Measurements from ENCODE around the gene ENGASE.

ENGASE gene

GRCh38 chr17:79104898-79105600 is 30.4 kb downstream of the ENGASE start:
- no peaks in the 10 kb centered on the region for H3K27me3 ChIP-seq (ENCODE audit: control insufficient read depth, insufficient read depth, low read length)
- no peak overlapping the region for H3K9ac ChIP-seq (ENCODE audit: low read length)
- no peaks in the 10 kb centered on the region for H3K4me1 ChIP-seq (ENCODE audit: control insufficient read depth, low read depth, low read length)
- no peak overlapping the region for H3K4me3 ChIP-seq (ENCODE audit: low read length)
- H3K9me3 ChIP-seq (ENCODE audit: control insufficient read depth, low read depth, low read length), result no peaks in the 10 kb centered on the region
- no peaks in the 10 kb centered on the region for H3K36me3 ChIP-seq (ENCODE audit: control insufficient read depth, low read depth, low read length)
- H3K27ac ChIP-seq (ENCODE audit: low read length), result no peak overlapping the region

- Histone ChIP-seq H3K4me1 (ENCODE audit: control insufficient read depth, low read depth, low read length) (no peaks in the 10 kb centered on the region), H3K9ac (ENCODE audit: low read length) (no peak overlapping the region), H3K36me3 (ENCODE audit: control insufficient read depth, low read depth, low read length) (no peaks in the 10 kb centered on the region), H3K27me3 (ENCODE audit: control insufficient read depth, insufficient read depth, low read length) (no peaks in the 10 kb centered on the region), H3K9me3 (ENCODE audit: control insufficient read depth, low read depth, low read length) (no peaks in the 10 kb centered on the region), H3K4me3 (ENCODE audit: low read length) (no peak overlapping the region), H3K27ac (ENCODE audit: low read length) (no peak overlapping the region)
Observed at GRCh38 chr17:79105937-79106336, 31.3 kb downstream of the ENGASE start.

GRCh38 chr17:79106958-79107357 is 32.3 kb downstream of the ENGASE start:
- no peak overlapping the region for H3K4me3 ChIP-seq (ENCODE audit: low read length)
- no peak overlapping the region for H3K9ac ChIP-seq (ENCODE audit: low read length)
- no peaks in the 10 kb centered on the region for H3K36me3 ChIP-seq (ENCODE audit: control insufficient read depth, low read depth, low read length)
- no peak overlapping the region for H3K27ac ChIP-seq (ENCODE audit: low read length)
- no peaks in the 10 kb centered on the region for H3K27me3 ChIP-seq (ENCODE audit: control insufficient read depth, insufficient read depth, low read length)
- no peaks in the 10 kb centered on the region for H3K4me1 ChIP-seq (ENCODE audit: control insufficient read depth, low read depth, low read length)
- no peaks in the 10 kb centered on the region for H3K9me3 ChIP-seq (ENCODE audit: control insufficient read depth, low read depth, low read length)

DNA sequence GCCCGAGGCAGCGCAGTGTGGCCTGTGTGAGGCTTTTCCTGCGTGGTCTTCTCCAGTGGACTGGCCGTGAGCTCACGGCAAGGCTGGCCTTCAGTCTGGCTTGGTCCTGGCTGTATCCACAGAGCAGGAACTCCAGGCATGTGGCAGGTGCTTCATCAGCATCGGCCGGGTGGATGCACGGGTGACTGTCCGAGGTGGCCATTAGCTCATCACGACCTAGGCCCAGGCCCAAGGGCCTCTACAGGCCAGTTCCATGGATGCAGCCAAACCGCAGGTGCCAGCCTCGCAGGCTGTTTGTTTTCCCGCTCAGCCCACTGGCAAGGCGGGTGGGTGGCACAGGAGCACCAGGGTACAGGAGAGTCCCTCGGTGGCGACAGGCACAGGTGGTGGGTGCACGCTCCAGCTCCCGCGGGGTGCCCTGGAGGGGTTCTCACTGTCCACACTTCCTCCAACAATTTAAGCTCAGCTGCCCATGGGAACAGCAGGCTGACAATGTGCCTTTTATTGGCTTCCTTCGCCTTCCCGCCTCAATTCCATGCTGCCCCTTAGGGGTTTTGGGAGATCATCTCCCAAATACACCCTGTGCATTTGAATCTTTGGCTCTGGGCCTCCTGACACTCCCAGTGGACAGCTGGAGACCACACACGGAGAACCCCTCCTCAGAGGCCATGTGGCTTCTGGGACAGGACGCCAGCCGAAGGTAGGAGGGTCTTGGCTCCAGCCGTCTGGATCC is 33.0 kb downstream of the ENGASE start:
- H3K4me3 ChIP-seq (ENCODE audit: low read length), result no peak overlapping the region
- H3K9ac ChIP-seq (ENCODE audit: low read length), result no peak overlapping the region
- H3K27ac ChIP-seq (ENCODE audit: low read length), result no peak overlapping the region
- H3K4me1 ChIP-seq (ENCODE audit: control insufficient read depth, low read depth, low read length), result no peaks in the 10 kb centered on the region
- no peaks in the 10 kb centered on the region for H3K27me3 ChIP-seq (ENCODE audit: control insufficient read depth, insufficient read depth, low read length)
- H3K9me3 ChIP-seq (ENCODE audit: control insufficient read depth, low read depth, low read length), result no peaks in the 10 kb centered on the region
- H3K36me3 ChIP-seq (ENCODE audit: control insufficient read depth, low read depth, low read length), result no peaks in the 10 kb centered on the region

DNA sequence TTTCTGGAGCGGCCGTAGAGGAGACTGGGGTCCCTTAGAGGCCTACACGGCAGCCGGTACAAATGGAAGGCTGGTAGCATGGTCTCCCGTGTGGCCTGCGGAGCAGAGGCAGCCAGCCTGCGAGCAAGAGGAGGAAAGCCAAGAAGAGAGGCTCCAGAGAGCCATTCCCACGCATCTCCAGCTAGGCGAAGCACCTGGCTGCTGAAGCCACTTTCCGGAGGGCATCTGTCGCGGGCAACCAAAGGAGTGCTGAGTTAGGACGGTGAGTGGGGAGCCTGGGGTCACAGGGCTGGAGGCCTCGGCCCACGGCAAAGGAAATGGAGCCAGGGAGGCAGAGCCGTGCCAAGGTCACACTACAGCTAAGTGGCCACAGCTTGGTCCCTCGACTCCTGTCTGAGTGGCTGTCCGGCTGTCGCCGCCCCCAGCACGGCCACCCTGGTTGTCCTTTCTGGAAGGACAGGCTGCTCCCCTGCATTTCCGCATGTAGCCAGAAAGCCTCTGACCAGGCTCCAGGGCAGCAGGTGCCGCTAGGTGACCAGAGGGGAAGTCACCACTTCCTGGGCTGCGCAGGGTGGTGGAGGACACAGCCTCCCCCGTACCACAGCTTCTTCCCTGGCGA is 33.7 kb downstream of the ENGASE start:
- H3K9ac ChIP-seq (ENCODE audit: low read length), result no peak overlapping the region
- no peak overlapping the region for H3K4me3 ChIP-seq (ENCODE audit: low read length)
- no peaks in the 10 kb centered on the region for H3K4me1 ChIP-seq (ENCODE audit: control insufficient read depth, low read depth, low read length)
- H3K9me3 ChIP-seq (ENCODE audit: control insufficient read depth, low read depth, low read length), result no peaks in the 10 kb centered on the region
- H3K36me3 ChIP-seq (ENCODE audit: control insufficient read depth, low read depth, low read length), result no peaks in the 10 kb centered on the region
- no peak overlapping the region for H3K27ac ChIP-seq (ENCODE audit: low read length)
- H3K27me3 ChIP-seq (ENCODE audit: control insufficient read depth, insufficient read depth, low read length), result no peaks in the 10 kb centered on the region

- H3K9me3 ChIP-seq (ENCODE audit: control insufficient read depth, low read depth, low read length), result no peaks in the 10 kb centered on the region
- H3K4me1 ChIP-seq (ENCODE audit: control insufficient read depth, low read depth, low read length), result no peaks in the 10 kb centered on the region
- H3K9ac ChIP-seq (ENCODE audit: low read length), result no peak overlapping the region
- H3K36me3 ChIP-seq (ENCODE audit: control insufficient read depth, low read depth, low read length), result no peaks in the 10 kb centered on the region
- H3K4me3 ChIP-seq (ENCODE audit: low read length), result no peak overlapping the region
- H3K27ac ChIP-seq (ENCODE audit: low read length), result no peak overlapping the region
- H3K27me3 ChIP-seq (ENCODE audit: control insufficient read depth, insufficient read depth, low read length), result no peaks in the 10 kb centered on the region
Observed at GRCh38 chr17:79108870-79109269, 34.2 kb downstream of the ENGASE start.

DNA sequence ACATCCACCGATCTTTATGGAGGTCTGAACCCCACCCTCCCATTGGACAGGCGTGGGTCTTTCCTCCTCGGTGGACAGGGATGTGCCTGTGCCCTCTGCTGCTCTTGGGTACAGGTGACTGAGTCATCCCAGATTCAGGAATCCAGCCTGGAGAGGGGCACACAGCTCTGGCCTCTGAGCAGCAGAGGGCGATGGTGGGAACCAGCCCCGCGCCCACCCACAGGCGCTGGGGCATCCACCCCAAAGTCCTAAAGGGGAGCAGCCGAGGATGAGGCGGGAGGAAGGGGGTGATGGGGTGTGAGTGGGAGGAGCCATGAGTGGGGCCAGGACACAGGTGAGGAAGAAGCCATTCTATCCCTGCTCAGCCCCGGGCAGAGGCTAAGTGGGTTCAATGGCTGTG is 35.0 kb downstream of the ENGASE start:
- H3K4me1 ChIP-seq (ENCODE audit: control insufficient read depth, low read depth, low read length), result no peaks in the 10 kb centered on the region
- H3K9me3 ChIP-seq (ENCODE audit: control insufficient read depth, low read depth, low read length), result no peaks in the 10 kb centered on the region
- no peaks in the 10 kb centered on the region for H3K36me3 ChIP-seq (ENCODE audit: control insufficient read depth, low read depth, low read length)
- H3K4me3 ChIP-seq (ENCODE audit: low read length), result no peak overlapping the region
- no peak overlapping the region for H3K9ac ChIP-seq (ENCODE audit: low read length)
- H3K27ac ChIP-seq (ENCODE audit: low read length), result no peak overlapping the region
- H3K27me3 ChIP-seq (ENCODE audit: control insufficient read depth, insufficient read depth, low read length), result no peaks in the 10 kb centered on the region

GRCh38 chr17:79111097-79111496 is 36.5 kb downstream of the ENGASE start:
- Histone ChIP-seq H3K27ac (ENCODE audit: low read length) (no peak overlapping the region), H3K9me3 (ENCODE audit: control insufficient read depth, low read depth, low read length) (no peaks in the 10 kb centered on the region), H3K36me3 (ENCODE audit: control insufficient read depth, low read depth, low read length) (no peaks in the 10 kb centered on the region), H3K4me1 (ENCODE audit: control insufficient read depth, low read depth, low read length) (peaks cover 4% of the 10 kb centered on the region), H3K4me3 (ENCODE audit: low read length) (no peak overlapping the region), H3K9ac (ENCODE audit: low read length) (no peak overlapping the region), H3K27me3 (ENCODE audit: control insufficient read depth, insufficient read depth, low read length) (no peaks in the 10 kb centered on the region)

DNA sequence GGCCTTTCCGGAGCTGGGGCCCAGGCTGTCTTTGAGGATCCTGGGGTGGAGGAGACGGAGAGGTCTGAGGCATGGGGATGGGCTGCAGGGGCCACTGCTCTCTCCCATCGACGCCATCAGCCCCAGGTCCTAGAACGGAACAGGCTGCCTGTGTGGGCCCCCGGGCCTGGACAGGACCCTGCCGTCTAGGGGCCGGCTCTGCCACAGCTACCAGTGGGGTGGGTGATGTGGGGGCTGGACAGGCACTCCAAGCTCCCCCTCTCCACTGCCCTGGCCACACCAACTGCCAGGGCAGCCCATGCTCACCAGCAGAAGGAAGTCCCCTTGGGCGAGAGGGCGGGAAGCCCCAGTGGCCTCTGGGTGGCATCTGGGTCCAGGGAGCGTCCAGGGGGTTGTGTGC is 37.8 kb downstream of the ENGASE start:
- Histone ChIP-seq H3K9ac (ENCODE audit: low read length) (no peak overlapping the region), H3K4me1 (ENCODE audit: control insufficient read depth, low read depth, low read length) (peaks cover 4% of the 10 kb centered on the region), H3K27ac (ENCODE audit: low read length) (no peak overlapping the region), H3K36me3 (ENCODE audit: control insufficient read depth, low read depth, low read length) (no peaks in the 10 kb centered on the region), H3K9me3 (ENCODE audit: control insufficient read depth, low read depth, low read length) (no peaks in the 10 kb centered on the region), H3K4me3 (ENCODE audit: low read length) (no peak overlapping the region), H3K27me3 (ENCODE audit: control insufficient read depth, insufficient read depth, low read length) (no peaks in the 10 kb centered on the region)

- Histone ChIP-seq H3K4me3 (ENCODE audit: low read length) (no peak overlapping the region), H3K27me3 (ENCODE audit: control insufficient read depth, insufficient read depth, low read length) (no peaks in the 10 kb centered on the region), H3K4me1 (ENCODE audit: control insufficient read depth, low read depth, low read length) (peaks cover 4% of the 10 kb centered on the region), H3K9ac (ENCODE audit: low read length) (no peak overlapping the region), H3K27ac (ENCODE audit: low read length) (no peak overlapping the region), H3K36me3 (ENCODE audit: control insufficient read depth, low read depth, low read length) (no peaks in the 10 kb centered on the region), H3K9me3 (ENCODE audit: control insufficient read depth, low read depth, low read length) (no peaks in the 10 kb centered on the region)
Observed at GRCh38 chr17:79113699-79114457, 39.3 kb downstream of the ENGASE start.

DNA sequence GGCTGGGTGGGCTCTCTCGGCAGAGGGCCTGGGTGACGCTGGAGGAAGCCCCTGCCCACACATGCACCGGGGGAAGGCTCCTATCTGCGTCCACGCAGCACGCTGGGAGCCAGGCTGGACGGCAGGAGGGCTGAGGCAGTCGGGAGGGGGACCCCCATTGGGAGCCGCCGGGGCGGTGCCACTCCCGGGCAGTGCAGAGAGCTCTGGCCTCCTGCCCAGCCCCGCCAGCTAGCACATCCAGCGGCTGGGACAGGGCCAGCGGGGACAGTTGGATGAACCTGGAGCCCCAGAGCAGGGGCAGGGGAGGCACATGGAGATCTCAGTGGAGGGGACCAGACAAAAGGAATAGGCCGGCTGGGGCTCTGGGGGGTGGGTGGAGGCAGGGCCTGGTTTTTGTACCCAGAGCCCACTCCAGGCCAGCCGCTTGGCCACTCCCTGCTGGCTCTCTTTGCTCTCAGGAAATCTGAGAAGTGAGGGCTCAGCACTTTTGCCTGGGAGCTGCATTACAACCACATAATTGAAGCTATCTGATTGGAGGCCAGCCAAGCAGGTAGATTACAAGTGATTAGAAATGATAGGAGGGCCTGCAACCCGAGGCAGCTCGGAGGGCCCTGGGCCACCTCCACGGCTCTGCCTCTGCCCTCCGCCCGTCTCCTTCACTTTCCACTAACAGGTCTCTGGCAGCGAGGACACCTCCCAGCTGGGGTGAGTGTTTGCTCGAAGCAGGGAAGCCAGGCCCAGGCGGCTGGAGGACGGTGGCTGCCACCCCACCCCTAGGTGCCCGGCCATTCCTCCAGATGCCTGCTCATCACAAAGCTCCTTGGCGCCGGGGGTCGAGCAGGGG is 40.1 kb downstream of the ENGASE start:
- no peaks in the 10 kb centered on the region for H3K9me3 ChIP-seq (ENCODE audit: control insufficient read depth, low read depth, low read length)
- H3K4me3 ChIP-seq (ENCODE audit: low read length), result no peak overlapping the region
- no peak overlapping the region for H3K9ac ChIP-seq (ENCODE audit: low read length)
- no peak overlapping the region for H3K27ac ChIP-seq (ENCODE audit: low read length)
- peaks cover 4% of the 10 kb centered on the region for H3K4me1 ChIP-seq (ENCODE audit: control insufficient read depth, low read depth, low read length)
- no peaks in the 10 kb centered on the region for H3K27me3 ChIP-seq (ENCODE audit: control insufficient read depth, insufficient read depth, low read length)
- H3K36me3 ChIP-seq (ENCODE audit: control insufficient read depth, low read depth, low read length), result no peaks in the 10 kb centered on the region
